SIG-M5 treated with dmso at 0.1 percent for 504 hours (cell line): ENCODE data around the gene FBXO42.
"Not testable (repeated sequence)": the region's sequence is repeated elsewhere in the genome, so short reads cannot be mapped to it uniquely, and the experiment has no call there.

ENCODE experiments used
- DNase-seq: peaks from one replicate; lab custom pipeline; 2025; ENCODE audit not compliant: unreplicated experiment; lab: John Stamatoyannopoulos, UW

Gene FBXO42

DNA sequence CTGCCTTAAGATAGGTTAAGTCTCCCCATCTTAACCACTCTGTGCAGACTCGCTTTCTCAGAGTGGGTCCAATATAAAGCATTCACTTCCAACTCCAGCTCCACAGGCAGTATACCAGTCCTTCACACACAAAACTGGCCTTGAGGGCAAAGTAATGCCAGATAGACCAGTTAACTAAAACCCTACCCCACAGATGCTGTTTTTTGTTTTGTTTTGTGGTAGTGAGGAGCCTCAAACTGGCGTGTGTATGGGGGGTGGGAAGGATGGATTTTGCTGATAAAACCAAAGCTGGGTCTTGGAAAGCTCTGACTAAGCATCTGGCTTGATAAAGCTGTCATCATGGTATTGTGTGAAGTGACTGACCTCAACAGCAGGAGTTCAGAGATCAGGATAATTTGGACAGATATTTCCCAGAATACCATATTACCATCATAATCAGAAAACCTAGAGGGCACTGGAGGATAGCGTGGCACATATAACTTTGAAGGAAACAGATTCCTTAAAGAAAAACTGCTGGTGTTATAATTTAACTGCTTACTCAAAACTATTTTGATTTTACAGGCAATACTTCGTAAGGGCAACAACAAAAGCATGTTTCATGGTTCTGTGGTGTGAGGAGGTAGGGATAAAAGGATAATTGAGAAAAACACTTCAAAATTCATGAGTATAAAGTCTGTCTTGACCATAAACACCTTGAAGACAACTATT lies 85.7 kb downstream of the FBXO42 start:
- DNase-seq, result no peak

DNA sequence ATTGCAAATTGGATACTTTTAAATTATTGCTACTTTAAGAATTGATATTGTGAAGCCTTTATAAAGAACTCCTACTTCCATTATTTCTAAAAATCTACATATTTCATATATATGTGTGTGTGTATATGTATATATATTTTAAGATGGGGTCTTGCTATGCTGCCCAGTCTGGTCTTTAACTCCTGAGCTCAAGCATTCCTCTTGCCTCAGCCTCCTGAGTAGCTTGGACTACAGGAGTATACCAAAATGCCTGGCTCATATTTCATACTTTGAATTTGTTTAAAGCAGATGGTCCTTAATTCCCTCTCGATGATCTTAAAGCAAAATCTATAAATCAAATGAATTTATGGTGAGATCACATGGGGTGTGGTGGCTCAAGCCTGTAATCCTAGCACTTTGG lies 90.2 kb downstream of the FBXO42 start:
- DNase-seq, result no peak

DNA sequence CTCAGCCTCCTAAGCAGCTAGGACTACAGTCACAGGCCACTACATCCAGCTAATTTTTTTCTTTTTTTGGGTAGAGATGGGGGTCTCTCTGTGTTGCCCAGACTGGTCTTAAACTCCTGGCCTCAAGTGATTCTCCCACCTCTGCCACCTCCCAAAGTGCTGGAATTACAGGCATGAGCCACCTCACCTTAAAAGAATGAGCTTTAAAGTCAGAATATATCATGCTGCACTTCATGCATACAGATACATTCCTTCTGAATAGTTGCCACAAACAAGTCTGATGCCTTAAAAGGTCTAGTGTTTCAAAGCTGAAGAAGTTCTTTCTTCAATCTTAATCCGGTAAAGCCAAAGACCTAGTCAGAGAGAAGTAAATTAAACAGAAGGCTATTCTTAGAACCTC lies 91.5 kb downstream of the FBXO42 start:
- no peak for DNase-seq

DNA sequence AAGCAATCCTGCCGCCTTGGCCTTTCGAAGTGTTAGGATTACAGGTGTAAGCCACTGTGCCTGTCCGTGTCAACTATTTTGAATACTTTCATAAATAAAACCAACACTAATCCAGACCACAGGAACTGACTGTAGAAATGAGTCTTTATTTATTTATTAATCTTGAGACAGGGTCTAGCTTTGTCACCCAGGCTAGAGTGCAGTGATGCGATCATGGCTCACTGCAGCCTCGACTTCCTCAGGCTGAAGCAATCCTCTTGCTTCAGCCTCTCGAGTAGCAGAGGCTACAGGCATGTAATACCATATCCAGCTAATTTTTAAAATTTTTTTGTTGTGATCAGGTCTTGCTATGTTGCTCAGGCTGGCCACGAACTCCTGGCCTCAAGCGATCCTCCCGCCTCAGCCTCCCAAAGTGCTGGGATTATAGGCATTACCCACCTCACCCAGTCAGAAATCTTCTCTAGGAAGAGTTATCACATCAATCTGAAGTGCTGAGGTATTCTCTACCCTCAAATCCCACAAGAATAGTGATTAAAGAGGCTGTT lies 93.6 kb downstream of the FBXO42 start:
- DNase-seq, result no peak

DNA sequence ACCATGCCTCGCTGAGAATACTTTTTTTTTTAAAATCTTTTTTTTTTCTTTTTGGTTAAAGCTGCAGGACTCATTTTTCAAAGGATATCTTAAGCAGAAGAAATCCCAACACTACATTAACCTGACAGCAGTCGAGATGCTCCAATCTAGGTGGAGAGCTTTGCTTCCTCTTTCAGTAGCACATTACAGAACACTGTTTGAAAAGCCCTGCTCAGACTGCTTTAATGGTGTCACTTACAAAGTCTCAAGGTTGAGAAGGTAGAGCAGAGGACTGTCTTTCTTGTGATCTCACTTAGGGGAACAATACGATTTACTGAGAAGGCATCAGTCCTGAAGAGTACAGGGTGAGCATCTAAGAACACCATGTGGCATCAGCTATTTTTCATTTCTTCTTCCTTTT lies 94.3 kb downstream of the FBXO42 start:
- no peak for DNase-seq

DNA sequence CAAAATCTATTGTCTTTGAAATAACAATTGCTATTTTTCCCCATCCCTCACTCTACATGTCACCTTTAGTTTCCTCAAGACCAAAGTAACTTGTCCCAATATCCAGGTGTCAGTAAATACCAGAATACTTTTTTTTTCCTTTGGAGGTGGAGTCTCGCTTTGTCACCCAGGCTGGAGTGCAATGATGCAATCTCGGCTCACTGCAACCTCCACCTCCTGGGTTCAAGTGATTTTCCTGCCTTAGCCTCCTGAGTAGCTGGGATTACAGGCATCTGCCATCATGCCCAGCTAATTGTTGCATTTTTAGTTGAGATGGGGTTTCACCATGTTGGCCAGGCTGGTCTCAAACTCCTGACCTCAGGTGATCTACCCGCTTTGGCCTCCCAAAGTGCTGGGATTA lies 94.7 kb downstream of the FBXO42 start:
- not testable (repeated sequence) for DNase-seq

DNA sequence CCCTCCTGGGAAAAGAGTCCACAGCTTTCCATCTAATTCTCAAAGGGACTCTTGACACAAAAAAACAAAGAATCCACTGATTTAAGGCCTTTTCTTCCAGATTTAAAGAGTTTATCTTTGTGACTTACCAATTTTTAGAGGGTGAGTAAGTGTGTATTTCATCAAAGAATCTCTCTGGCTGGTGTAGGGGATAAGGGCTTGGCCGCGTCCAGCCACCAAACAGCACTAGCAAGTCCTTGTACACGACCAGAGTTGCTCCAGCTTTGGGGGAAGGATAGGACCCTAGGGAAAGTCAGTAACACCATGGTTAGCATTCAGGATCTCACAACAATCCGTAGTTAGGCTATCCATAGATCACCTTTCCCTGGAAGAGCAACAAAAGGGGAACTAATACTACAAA lies 95.8 kb downstream of the FBXO42 start:
- no peak for DNase-seq

DNA sequence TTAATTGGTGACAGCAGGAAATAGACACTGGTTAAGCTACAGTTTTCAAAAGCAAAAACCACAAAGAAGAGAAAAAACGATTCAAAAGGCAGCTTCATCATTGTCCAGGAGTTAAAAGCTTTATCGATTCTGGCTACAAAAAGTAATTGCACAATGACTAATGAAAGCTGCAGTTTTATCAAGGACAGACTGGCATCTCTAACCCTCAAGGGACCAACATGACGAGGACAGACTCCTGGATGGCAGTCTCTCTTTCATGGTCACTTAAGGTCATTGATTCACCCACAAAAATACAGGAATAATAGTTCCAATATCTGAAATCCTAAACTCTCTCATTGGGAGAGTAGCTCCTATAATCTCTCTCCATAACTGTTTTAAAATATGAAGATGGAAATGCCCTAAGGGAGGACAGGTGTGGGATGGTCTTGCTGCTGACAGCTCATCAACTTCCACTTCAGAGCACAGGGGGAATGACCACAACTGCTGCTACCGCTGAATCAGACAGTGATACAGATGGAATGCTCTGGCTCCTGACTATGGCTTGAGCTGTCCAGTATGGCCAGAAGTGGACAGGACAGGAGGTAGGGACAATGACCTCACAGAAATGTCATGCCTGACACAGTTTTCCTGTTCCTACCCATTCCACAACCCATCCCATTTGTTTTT lies 97.9 kb downstream of the FBXO42 start:
- DNase-seq, result no peak

DNA sequence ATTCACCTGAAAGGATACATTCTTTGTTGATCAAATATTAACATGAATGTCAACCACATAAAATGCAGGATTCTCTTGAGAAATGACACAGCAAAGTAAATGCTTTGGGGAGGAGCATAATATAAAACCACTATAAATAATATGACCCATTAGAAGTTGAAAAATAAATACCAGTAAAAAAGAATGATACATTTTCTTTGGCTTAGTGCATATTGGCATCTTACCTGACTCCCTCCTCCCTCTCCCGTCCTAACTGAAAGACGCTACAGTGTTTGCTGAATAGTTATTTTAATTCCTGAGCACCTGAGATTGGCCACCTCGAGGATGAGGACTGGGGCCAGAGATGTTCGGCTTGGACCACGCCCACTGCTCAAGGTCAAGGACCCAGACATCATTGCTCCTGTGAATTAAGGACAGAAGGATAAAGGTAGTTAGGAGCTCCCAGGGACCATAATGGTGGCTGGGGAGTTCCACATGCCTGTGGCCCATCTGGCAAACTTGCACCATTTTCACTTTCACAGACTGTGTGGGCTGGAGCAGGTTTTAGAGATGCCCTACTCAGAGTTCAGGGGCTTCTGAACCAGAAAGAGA lies 98.9 kb downstream of the FBXO42 start:
- no peak for DNase-seq

DNA sequence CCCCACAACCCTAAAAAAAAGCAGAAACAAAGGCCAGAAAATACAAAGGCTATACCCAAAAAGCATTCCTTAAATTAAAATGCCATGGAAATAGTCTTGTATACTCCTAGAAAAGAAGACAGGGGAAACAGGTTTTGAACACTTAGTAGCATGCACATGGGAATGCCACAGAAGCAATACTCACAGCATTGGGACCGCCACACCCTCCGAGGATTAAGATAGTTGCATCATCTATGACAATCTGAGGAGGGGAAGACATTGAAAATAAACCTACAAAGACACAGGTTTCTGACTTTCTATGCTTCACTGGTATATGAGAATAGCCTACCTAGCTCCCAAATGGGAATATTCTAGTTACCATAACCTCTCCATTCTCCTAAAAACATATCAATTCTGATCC lies 99.4 kb downstream of the FBXO42 start:
- no peak for DNase-seq

DNA sequence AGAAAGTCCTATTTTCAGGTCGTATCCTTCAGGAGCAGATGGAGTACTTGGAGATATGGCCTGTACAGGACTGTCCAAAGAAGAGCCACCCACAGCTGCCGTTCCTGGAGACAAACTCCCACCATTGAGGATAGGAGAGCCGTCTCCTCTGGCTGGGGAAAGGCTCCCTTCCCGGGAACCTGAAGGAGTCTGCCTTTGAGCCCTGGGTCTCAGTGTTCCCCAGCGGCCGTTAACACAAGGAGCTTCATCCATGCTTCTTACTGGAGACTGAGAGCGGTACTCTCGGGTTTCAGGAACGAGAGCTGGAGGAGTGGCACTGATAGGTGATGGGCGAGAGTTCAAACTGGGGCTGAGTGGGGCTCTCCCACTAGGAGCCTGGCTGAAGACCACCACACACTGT lies 100.9 kb downstream of the FBXO42 start:
- DNase-seq, result no peak

DNA sequence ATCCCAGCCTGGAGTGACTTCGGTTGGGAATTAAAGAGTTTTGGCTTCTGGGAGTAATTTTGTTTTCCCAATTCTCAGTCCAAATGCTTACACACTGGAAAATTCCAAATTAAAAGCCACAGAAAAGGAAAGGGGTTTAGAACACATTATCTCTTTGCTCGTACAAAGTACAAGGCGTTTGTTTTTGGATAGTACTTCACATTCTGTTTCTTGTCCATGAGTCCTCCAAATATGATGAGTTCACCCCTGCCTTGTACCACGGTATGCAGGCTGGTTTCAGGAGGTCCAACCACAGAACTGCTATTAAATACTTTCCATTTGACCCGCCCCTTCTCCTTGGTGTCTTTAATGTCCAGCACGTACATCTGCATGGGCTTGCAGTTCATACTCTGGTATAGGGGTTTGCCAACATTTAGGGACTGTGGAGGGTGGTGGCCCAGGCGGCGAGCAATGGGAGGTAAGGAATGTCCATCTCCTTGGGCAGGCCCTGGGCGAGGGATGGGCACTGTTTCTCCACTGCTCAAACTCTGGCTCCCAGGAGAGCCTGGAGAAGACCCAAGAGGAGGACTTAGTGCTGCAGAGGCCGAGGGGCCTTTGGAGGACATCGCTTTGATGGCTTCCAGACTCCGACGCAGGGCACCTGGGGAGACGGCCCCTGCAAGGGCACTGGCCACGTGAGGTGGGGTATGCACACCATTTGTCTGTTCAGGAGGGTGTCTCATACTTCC lies 101.6 kb downstream of the FBXO42 start:
- no peak for DNase-seq

DNA sequence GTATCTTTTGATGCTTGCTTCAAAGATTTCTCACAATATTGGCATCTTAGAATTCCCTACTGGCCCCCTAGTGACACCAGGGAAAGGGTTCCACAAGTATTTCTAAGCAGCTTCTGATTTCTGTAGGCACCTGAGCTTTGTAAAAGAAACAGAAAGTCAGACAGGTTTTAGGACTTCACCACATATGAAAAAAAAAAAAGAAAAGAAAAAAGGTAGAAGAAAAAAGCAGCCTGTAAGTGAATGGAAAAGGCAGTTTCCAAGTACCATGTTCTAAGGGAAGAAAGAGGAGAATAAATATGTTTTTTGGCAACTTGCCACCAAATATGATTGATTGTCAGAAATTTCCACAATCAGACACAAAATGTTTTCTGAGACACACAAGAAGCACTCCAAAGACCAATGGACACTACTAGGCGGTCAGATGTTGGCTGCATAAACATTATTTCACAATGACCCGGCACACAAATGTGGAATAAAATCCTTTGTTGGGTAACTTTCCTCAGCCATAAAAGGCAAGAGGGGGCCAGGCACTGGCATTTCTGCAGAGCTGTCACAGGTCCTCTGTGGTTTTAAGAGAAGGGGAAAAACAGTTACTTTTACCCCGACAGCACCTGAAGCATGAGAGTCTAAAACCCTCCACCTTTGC lies 102.6 kb downstream of the FBXO42 start:
- no peak for DNase-seq

DNA sequence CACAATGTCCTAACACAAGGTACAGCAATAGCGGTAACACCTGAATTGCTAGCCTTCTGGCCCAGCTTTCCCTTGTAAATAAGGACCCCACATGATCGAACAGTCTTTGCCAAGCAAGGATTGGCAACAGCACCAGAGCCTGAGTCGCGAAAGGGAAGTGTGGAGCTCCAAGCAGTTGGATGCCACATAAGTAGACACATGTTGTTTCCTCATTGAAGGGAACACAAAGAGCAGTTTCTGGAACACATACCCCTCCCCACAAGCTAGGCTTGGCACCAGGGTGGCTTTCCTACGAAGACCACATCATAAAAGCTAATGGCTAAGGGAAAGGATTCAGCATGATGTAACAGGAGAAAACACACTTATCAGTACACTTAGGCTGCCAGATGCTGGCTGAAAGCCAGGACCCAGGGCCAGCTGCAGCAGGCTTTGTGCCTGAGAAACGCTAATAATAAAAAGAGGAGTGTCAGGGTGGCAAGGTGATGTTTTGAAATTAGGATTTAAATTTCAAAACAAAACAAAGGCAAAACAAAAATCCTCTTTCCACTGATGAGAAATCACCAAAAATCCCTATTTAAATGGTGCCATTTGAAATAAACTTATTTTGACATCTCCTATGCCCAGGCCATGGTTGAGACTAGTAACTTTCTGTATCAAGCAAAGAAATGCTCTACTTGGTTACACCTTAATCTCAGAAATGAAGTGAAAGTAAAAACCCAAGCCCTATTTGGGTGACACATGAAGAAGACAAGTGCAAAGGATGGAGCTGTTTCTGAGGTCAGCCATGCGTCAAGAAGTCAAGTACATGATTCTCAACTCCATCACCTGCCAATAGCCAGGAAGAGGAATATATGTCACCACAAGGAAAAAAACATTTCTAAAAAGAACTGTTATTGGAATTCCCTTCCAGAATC lies 103.4 kb downstream of the FBXO42 start:
- no peak for DNase-seq

DNA sequence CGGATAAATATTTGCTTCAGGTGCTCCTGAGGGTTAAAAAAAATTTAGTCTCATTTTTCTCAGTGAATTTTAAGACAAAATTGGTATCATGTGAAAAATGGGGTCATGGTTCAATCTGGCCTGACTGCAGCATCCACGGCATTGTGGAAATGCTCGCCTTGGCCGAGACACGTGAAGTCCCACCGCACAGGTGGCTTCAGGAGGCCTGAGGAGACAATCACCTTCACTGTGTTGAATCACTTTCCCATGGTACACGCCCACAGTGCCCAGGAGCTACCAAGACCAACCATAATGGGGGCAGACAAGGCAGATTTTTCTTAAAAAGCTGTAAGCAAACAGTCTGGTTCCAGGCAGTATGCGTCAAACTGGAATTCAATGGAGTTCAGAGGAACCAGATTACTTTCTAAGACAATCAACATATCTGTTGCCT lies 104.3 kb downstream of the FBXO42 start:
- DNase-seq, result no peak

DNA sequence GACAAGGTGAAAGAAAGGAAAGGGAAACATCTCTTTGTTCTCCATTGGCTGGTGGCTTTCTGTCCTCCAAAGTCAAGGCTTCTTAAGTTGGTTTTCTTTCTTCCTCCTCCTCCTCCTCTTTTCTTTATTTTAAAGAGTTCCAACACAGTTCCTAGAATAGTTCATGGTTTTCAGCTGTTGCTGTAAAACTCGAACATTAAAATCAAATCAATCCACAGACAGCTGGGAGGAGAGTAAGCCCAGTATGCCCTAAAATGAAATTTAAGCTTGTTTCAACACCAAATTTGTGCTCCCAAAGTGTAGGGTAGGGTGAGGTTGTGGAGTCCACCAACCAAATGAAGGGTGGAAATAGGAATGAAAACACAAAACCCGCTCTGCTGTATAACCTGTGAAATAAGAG lies 104.8 kb downstream of the FBXO42 start:
- no peak for DNase-seq

DNA sequence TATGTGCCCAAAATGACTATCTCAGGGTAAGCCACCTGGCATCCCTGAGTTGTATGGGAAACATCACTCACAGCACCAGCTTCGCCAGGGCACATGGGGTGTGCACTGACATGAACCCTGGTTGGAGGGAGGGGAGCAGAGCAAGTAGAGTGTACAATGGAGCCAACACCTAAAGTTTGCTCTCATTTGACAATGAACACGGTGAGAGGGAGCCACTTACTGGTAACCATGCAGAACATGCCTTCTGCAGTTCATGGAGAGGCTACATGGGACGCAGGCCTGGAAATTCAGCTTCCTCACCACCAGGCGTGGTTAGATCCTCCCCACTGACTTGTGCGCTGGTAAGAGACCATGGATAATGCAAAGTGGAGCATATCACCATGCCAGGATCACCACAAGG lies 105.3 kb downstream of the FBXO42 start:
- no peak for DNase-seq

DNA sequence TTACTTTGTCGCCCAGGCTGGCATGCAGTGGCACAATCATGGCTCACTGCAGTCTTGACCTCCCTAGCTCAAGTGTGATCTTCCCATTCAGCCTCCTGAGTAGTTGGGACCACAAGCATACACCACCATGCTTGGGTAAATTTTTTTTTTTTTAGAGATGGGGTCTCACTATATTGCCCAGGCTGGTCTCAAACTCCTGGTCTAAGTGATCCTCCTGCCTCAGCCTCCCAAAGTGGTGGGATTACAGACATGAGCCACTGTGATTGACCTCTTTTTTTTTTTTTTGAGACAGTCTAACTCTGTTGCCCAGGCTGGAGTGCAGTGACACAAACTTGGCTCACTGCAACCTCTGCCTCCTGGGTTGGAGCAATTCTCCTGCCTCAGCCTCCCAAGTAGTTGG lies 106.0 kb downstream of the FBXO42 start:
- DNase-seq, result not testable (repeated sequence)

DNA sequence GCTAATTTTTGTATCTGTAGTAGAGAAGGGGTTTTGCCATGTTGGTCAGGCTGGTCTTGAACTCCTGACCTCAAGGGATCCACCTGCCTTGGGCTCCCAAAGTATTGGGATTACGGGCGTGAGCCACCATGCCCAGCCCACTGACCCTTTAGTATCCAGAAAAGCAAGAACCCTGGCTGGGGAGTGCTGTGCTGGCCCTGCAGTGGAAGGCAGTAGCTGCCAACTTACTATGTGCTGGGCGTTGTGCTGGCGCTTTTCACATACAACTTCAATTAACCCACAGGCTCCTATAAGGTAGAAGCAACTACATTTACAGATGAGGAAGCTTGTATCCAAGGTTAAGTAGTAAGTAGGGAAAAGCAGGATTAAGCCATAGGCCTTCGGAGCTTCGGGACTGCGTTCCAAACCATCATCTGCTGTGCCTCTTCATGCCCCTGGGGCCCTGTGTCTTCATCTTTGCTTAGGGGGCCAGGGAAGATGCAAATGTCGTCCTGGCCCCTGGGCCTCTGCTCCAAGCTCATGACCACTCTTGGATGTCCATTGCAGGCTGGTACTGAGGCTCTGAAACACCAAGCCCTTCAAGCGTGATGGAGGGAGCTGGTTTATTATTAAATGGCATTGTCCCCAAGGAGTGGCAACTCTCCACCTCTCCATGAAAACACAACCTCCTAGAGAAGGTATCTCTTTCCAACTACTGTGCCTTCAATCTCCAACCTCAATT lies 106.6 kb downstream of the FBXO42 start:
- DNase-seq, result no peak
